BLaER1 treated with 17β-estradiol and CSF1 and Interleukin-3, amounts not matched to agents 10 nM and 100 nM (cell line): ENCODE results near the gene TRPM3.
"Not testable (repeated sequence)": the region's sequence is repeated elsewhere in the genome, so short reads cannot be mapped to it uniquely, and the experiment has no call there.

Experiments
- H3K27ac ChIP-seq, 11 experiments: shearing (Covaris generic); formaldehyde crosslinking; 2 replicates each; pipeline ENCODE4 v1.8.1; 2022
- H3K27me3 ChIP-seq, 11 experiments: shearing (Covaris generic); formaldehyde crosslinking; 2 replicates each; pipeline ENCODE4 v1.8.1; 2022
- H3K36me3 ChIP-seq, 11 experiments: shearing (Covaris generic); formaldehyde crosslinking; 2 replicates each; pipeline ENCODE4 v1.8.1; 2022
- H3K4me1 ChIP-seq, 10 experiments: shearing (Covaris generic); formaldehyde crosslinking; 2 replicates each; pipeline ENCODE4 v1.8.1; 2022
- H3K4me2 ChIP-seq, 11 experiments: shearing (Covaris generic); formaldehyde crosslinking; 2 replicates each; pipeline ENCODE4 v1.8.1; 2022
- H3K4me3 ChIP-seq, 10 experiments: shearing (Covaris generic); formaldehyde crosslinking; 2 replicates each; pipeline ENCODE4 v1.8.1; 2022
- H3K9ac ChIP-seq, 11 experiments: shearing (Covaris generic); formaldehyde crosslinking; 2 replicates each; pipeline ENCODE4 v1.8.1; 2022
- H3K9me3 ChIP-seq, 11 experiments: shearing (Covaris generic); formaldehyde crosslinking; replicated peaks in 1 of 11; 2 replicates each; pipeline ENCODE4 v1.8.1; 2022
- H4K20me1 ChIP-seq, 11 experiments: shearing (Covaris generic); formaldehyde crosslinking; 2 replicates each; pipeline ENCODE4 v1.8.1; 2022
- Cebpa-rat ChIP-seq, 11 experiments: shearing (Covaris generic); IDR thresholded peaks; 2 replicates each; pipeline ENCODE4 v1.8.1; 2022

The TRPM3 gene

GRCh38 chr9:70988551-70988950, 132.9 kb downstream of the TRPM3 start:
- Histone ChIP-seq H3K4me1 (no peaks in the 10 kb centered on the region), H3K27ac (no peak overlapping the region), H3K36me3 (no peaks in the 10 kb centered on the region), H3K27me3 (no peaks in the 10 kb centered on the region), H3K9me3 (peaks cover 3 to 11% (median 4%) of the 10 kb centered on the region in 11 experiments; a peak in 13 of 22 replicates), H3K9ac (no peak overlapping the region), H3K4me3 (no peak overlapping the region), H3K4me2 (no peak overlapping the region), H4K20me1 (no peaks in the 10 kb centered on the region)
- no peak for TF ChIP-seq Cebpa-rat (IDR thresholded peaks at IDR 0.05)

DNA sequence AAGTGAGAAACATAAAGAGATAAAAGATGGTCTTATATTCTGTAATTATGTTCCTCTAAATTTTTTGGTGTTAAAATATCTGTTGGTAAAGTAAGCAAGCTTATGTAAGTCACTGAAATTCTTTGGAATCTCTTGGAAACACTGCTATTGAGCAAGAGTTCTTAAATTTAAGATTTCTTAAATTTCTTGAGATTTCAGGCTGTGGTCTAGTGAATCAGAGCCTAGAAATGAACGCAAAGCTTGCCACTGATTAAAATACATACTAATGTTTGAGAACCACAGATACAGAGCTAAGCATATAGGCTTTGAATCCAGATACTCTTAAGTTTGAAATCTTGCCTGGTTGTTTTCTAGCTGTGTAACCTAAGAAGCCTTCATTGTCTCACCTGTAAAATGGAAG, 133.4 kb downstream of the TRPM3 start:
- H3K27me3 ChIP-seq: no peaks in the 10 kb centered on the region

GRCh38 chr9:70986984-70987383, 134.4 kb downstream of the TRPM3 start:
- Histone ChIP-seq H3K27ac (no peak overlapping the region), H3K9me3 (peaks cover 6 to 14% (median 9%) of the 10 kb centered on the region in 11 experiments; a peak in 13 of 22 replicates), H3K4me2 (no peak overlapping the region), H4K20me1 (no peaks in the 10 kb centered on the region), H3K4me3 (no peak overlapping the region), H3K36me3 (no peaks in the 10 kb centered on the region), H3K9ac (no peak overlapping the region), H3K27me3 (no peaks in the 10 kb centered on the region), H3K4me1 (no peaks in the 10 kb centered on the region)
- no peak for TF ChIP-seq Cebpa-rat (IDR thresholded peaks at IDR 0.05)

More for the DNA sequence above, 133.4 kb downstream of the TRPM3 start:
- no peak overlapping the region for H3K9ac ChIP-seq
- no peaks in the 10 kb centered on the region for H3K36me3 ChIP-seq
- H4K20me1 ChIP-seq: no peaks in the 10 kb centered on the region
- no peak overlapping the region for H3K4me3 ChIP-seq
- H3K9me3 ChIP-seq: peaks cover 6 to 14% (median 9%) of the 10 kb centered on the region in 11 experiments; a peak in 13 of 22 replicates
- no peak for TF ChIP-seq Cebpa-rat (IDR thresholded peaks at IDR 0.05)
- H3K4me2 ChIP-seq: no peak overlapping the region
- H3K4me1 ChIP-seq: no peaks in the 10 kb centered on the region
- no peak overlapping the region for H3K27ac ChIP-seq

GRCh38 chr9:70983723-70984295, 137.6 kb downstream of the TRPM3 start:
- Histone ChIP-seq H3K4me2 (no peak overlapping the region), H3K9me3 (peaks cover 6 to 14% (median 9%) of the 10 kb centered on the region in 11 experiments; a peak in 13 of 22 replicates), H3K4me3 (no peak overlapping the region), H3K36me3 (no peaks in the 10 kb centered on the region), H3K4me1 (no peaks in the 10 kb centered on the region), H3K9ac (no peak overlapping the region), H3K27ac (no peak overlapping the region), H3K27me3 (no peaks in the 10 kb centered on the region), H4K20me1 (no peaks in the 10 kb centered on the region)
- TF ChIP-seq Cebpa-rat (IDR thresholded peaks at IDR 0.05): no peak

DNA sequence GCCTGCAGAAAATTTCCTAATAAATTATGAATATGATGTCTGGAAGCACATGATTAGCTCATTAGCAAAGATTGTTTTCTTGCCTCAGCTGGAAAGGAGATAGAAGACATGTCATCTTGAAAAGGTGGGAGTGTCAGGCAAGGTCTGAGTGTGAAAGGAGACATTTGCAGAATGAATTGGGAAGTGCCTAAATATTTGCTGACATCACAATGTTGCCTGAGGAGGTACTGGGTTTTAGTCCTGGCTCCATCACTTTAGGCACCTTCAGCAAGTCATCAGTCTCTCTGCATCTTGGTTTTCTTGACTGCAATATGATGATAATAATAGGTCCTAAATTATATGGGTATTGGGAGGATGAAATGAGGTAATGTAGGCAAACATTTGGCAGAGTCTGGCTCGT, 140.1 kb downstream of the TRPM3 start:
- H4K20me1 ChIP-seq: no peaks in the 10 kb centered on the region
- peaks cover 6 to 14% (median 9%) of the 10 kb centered on the region in 11 experiments; a peak in 13 of 22 replicates for H3K9me3 ChIP-seq
- no peak for TF ChIP-seq Cebpa-rat (IDR thresholded peaks at IDR 0.05)
- H3K36me3 ChIP-seq: no peaks in the 10 kb centered on the region
- no peaks in the 10 kb centered on the region for H3K4me1 ChIP-seq
- no peak overlapping the region for H3K9ac ChIP-seq
- no peaks in the 10 kb centered on the region for H3K27me3 ChIP-seq
- H3K4me3 ChIP-seq: no peak overlapping the region
- no peak overlapping the region for H3K4me2 ChIP-seq
- H3K27ac ChIP-seq: no peak overlapping the region

DNA sequence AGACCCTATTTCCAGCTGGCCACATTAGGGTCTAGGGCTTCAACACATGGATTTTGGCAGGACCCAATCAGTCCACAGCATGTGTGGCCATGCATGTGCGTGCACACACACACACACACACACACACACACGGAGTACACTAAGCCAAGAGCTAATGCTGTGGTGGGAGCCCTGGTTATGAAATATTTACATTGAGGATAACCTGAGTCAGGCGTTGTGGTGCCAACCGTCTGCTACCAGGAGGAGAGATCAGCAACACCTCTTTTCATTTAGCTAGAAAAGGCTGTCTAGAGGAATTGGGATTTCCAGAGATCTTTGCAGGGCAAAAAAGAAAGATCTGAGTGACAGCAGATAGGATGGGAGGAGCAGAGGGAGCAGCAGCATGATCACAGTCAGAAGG, 141.5 kb downstream of the TRPM3 start:
- Histone ChIP-seq H3K9me3 (peaks cover 6 to 14% (median 9%) of the 10 kb centered on the region in 11 experiments; a peak in 13 of 22 replicates), H3K27me3 (no peaks in the 10 kb centered on the region), H3K36me3 (no peaks in the 10 kb centered on the region), H3K27ac (no peak overlapping the region), H4K20me1 (no peaks in the 10 kb centered on the region), H3K4me1 (no peaks in the 10 kb centered on the region), H3K4me3 (no peak overlapping the region), H3K4me2 (no peak overlapping the region), H3K9ac (no peak overlapping the region)
- TF ChIP-seq Cebpa-rat (IDR thresholded peaks at IDR 0.05): no peak

- Histone ChIP-seq H3K4me1 (no peaks in the 10 kb centered on the region), H3K27ac (no peak overlapping the region), H3K27me3 (no peaks in the 10 kb centered on the region), H3K4me3 (no peak overlapping the region), H3K9ac (no peak overlapping the region), H3K4me2 (no peak overlapping the region), H3K9me3 (peaks cover 0 to 2% (median 0%) of the 10 kb centered on the region in 11 experiments; a peak in 1 of 22 replicates), H4K20me1 (no peaks in the 10 kb centered on the region), H3K36me3 (no peaks in the 10 kb centered on the region)
- no peak for TF ChIP-seq Cebpa-rat (IDR thresholded peaks at IDR 0.05)
These were observed 143.3 kb downstream of the TRPM3 start for GRCh38 chr9:70978085-70978484.

DNA sequence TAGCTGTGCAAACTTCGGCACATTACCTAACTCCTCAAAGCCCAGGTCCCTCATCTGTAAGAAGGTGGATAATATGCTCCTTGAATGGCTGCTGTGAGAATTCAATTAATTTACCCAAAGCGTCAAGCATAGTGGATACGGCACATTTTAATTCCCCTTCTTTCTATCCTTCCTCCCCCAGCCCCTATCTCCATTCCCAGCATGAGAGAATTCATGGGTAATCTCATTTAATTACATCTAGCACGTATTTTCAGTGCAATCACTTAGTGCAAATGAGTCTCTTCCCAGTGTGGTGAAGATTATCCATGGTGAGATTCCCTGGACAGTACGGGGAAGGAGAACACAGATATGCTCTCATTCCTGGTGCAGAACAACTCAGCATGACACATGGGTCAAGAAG, 145.6 kb downstream of the TRPM3 start:
- no peaks in the 10 kb centered on the region for H3K9me3 ChIP-seq
- no peaks in the 10 kb centered on the region for H3K36me3 ChIP-seq
- H4K20me1 ChIP-seq: no peaks in the 10 kb centered on the region
- H3K27ac ChIP-seq: no peak overlapping the region
- no peaks in the 10 kb centered on the region for H3K27me3 ChIP-seq
- H3K4me2 ChIP-seq: no peak overlapping the region
- H3K4me1 ChIP-seq: peaks cover 0 to 6% (median 0%) of the 10 kb centered on the region in 10 experiments; a peak in 1 of 20 replicates
- no peak for TF ChIP-seq Cebpa-rat (IDR thresholded peaks at IDR 0.05)
- H3K9ac ChIP-seq: no peak overlapping the region
- no peak overlapping the region for H3K4me3 ChIP-seq

DNA sequence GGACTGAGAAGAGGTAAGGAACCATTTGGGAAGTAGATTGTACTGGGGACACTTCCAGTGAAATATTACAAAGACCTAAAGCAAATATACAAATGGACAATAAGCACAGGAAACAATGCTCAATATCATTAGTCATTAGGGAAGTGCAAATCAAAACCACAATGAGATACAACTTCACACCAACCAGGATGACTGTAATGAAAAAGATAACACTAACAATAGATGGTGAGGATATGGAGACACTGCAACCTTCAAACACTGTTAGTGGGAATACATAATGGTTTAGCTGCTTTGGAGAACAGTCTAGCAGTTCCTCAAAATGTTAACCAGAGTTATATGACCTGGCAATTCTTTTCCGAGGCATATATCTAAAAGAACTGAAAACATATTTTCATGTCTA, 149.7 kb downstream of the TRPM3 start:
- H3K4me1 ChIP-seq: peaks cover 0 to 6% (median 0%) of the 10 kb centered on the region in 10 experiments; a peak in 1 of 20 replicates
- no peaks in the 10 kb centered on the region for H4K20me1 ChIP-seq
- H3K27me3 ChIP-seq: no peaks in the 10 kb centered on the region
- H3K9me3 ChIP-seq: no peaks in the 10 kb centered on the region
- H3K9ac ChIP-seq: no peak overlapping the region
- no peaks in the 10 kb centered on the region for H3K36me3 ChIP-seq
- no peak overlapping the region for H3K27ac ChIP-seq
- no peak for TF ChIP-seq Cebpa-rat (IDR thresholded peaks at IDR 0.05)
- H3K4me2 ChIP-seq: no peak overlapping the region
- no peak overlapping the region for H3K4me3 ChIP-seq

DNA sequence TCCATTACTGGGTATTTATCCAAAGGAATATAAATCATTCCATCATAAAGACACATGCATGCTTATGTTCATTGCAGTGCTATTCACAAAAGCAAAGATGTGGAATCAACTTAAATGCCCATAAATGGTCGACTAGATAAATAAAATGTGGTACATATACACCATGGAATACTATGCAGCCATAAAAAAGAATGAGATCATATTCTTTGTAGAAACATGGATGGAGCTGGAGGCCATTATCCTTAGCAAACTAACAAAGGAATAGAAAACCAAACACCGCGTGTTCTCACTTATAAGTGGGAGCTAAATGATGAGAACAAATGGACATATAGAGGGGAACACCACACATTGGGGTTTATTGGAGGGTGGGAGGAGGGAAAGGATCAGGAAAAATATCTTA, 155.0 kb downstream of the TRPM3 start:
- not testable (repeated sequence) for H3K36me3 ChIP-seq, H3K4me3 ChIP-seq, H3K27me3 ChIP-seq

More for the DNA sequence above, 155.0 kb downstream of the TRPM3 start:
- H3K9ac ChIP-seq, H3K4me1 ChIP-seq, H3K9me3 ChIP-seq, H3K27ac ChIP-seq, H3K4me2 ChIP-seq, H4K20me1 ChIP-seq: not testable (repeated sequence)
